ENCODE results near the gene HSD3B7.

HSD3B7 gene

DNA sequence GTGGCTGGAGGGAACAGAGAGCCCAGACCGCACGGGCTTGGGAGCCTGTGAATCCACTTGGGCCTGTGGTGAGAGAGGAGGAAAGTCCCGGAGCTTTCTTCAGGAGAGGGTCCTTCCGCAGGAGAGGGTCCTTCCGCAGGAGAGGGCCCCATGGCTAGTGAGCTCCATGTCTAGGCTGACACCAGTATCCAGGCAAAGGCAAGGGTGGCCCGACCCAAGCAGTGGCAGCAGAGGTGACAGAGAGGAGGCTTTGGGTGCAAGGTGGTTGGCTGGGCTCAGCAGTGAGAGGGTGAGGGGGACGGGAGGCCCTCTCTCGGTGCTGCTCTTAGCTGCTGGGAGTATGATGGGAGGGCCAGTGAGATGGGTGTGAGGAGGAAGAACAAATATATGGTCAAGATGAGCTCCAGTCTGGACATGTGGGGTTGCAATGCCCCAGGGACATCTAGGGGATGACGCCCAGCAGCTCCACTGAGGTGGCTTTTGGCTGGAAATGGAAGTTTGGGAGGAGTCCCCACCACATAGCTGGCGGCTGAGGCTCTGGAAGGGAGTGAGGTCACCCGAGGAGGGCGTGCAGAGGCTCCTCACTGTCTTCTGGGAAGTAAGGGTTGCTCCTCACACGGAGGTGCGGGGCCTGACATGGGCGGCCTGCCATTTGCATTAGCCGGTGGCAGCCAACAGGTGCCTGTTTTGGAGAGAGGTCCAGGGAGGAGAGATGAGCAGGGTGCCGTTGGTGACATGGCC, 2.3 kb upstream of the HSD3B7 start:
- TF ChIP-seq SIN3A (IDR thresholded peaks at IDR 0.05; ENCODE audit: borderline replicate concordance, insufficient read depth, low read length) (no peak), FOXP2 (optimal IDR thresholded peaks at IDR 0.05; ENCODE audit: borderline replicate concordance, extremely low read depth, extremely low read length, insufficient read depth) (no peak), TAF1 (IDR thresholded peaks at IDR 0.05; ENCODE audit: borderline replicate concordance, insufficient read depth, low read length) (no peak), REST (IDR thresholded peaks at IDR 0.05; ENCODE audit: insufficient read depth in 1 of 2, low read depth in 2 of 2, low read length in 2 of 2) (no peak), POLR2AphosphoS5 (IDR thresholded peaks at IDR 0.05; ENCODE audit: low read depth, low read length) (no peak)

DNA sequence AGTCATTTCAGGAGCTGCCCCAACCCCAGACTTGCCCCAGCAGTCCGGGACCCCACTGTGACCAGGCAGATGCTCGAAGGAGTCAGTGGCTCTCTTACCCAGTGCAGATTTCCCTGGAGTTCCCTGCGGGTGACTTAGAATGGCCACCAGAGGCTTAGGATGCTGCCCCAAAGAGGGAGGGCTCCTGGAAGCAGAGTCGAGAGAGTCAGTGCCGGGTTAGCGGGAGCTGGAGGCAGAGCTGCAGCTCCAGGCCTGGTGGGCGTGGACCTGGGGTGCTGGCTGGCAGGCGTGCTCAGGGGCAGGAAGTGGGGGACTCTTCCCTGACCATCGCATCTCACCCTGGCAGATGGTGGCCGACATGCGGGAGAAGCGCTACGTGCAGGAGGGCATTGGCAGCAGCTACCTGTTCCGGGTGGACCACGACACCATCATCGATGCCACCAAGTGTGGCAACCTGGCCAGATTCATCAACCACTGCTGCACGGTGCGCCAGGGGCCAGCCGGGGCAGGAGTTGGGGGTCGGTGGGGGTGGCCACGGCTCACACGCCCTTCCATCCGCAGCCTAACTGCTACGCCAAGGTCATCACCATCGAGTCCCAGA, 1.6 kb upstream of the HSD3B7 start:
- TF ChIP-seq POLR2AphosphoS5 (IDR thresholded peaks at IDR 0.05; ENCODE audit: low read depth, low read length) (no peak), SIN3A (IDR thresholded peaks at IDR 0.05; ENCODE audit: borderline replicate concordance, insufficient read depth, low read length) (no peak), TAF1 (IDR thresholded peaks at IDR 0.05; ENCODE audit: borderline replicate concordance, insufficient read depth, low read length) (no peak), REST (IDR thresholded peaks at IDR 0.05; ENCODE audit: insufficient read depth in 1 of 2, low read depth in 2 of 2, low read length in 2 of 2) (no peak), FOXP2 (optimal IDR thresholded peaks at IDR 0.05; ENCODE audit: borderline replicate concordance, extremely low read depth, extremely low read length, insufficient read depth) (no peak)

- TF ChIP-seq SIN3A (IDR thresholded peaks at IDR 0.05; ENCODE audit: borderline replicate concordance, insufficient read depth, low read length) (no peak), REST (IDR thresholded peaks at IDR 0.05; ENCODE audit: insufficient read depth in 1 of 2, low read depth in 2 of 2, low read length in 2 of 2) (no peak), FOXP2 (optimal IDR thresholded peaks at IDR 0.05; ENCODE audit: borderline replicate concordance, extremely low read depth, extremely low read length, insufficient read depth) (no peak)
Observed at GRCh38 chr16:30983898-30984610, 953 bp upstream of the HSD3B7 start.

GRCh38 chr16:30985401-30986128, 558 bp downstream of the HSD3B7 start:
- TF ChIP-seq FOXP2 (optimal IDR thresholded peaks at IDR 0.05; ENCODE audit: borderline replicate concordance, extremely low read depth, extremely low read length, insufficient read depth) (no peak), SIN3A (IDR thresholded peaks at IDR 0.05; ENCODE audit: borderline replicate concordance, insufficient read depth, low read length) (no peak), REST (IDR thresholded peaks at IDR 0.05; ENCODE audit: insufficient read depth in 1 of 2, low read depth in 2 of 2, low read length in 2 of 2) (no peak), POLR2AphosphoS5 (IDR thresholded peaks at IDR 0.05; ENCODE audit: low read depth, low read length) (no peak), TAF1 (IDR thresholded peaks at IDR 0.05; ENCODE audit: borderline replicate concordance, insufficient read depth, low read length) (no peak)

All from PFSK-1 (cell line).